ENCODE results near the gene AGAP1. TPM values are rescaled to one million over a fixed set of nuclear protein-coding genes. Genes with fewer than 3 reads are reported as not detected.

AGAP1 gene
- total and polyA plus RNA-seq, 4 donors = 2.0 to 8.5 (median 5.4) TPM

- H3K27me3 ChIP-seq (ENCODE audit: control insufficient read depth in 4 of 4, insufficient read depth in 4 of 4, low read length in 3 of 4) = no peaks in the 10 kb centered on the region
- no peaks in the 10 kb centered on the region for H3K4me1 ChIP-seq (ENCODE audit: control insufficient read depth in 4 of 4, insufficient read depth in 4 of 4, low read length in 3 of 4)
- 91% methylated on average over 9 of the region's 9 CpGs for WGBS
- TF ChIP-seq SP1 (IDR thresholded peaks at IDR 0.05) = no peak
- TF ChIP-seq, protein P1, sequence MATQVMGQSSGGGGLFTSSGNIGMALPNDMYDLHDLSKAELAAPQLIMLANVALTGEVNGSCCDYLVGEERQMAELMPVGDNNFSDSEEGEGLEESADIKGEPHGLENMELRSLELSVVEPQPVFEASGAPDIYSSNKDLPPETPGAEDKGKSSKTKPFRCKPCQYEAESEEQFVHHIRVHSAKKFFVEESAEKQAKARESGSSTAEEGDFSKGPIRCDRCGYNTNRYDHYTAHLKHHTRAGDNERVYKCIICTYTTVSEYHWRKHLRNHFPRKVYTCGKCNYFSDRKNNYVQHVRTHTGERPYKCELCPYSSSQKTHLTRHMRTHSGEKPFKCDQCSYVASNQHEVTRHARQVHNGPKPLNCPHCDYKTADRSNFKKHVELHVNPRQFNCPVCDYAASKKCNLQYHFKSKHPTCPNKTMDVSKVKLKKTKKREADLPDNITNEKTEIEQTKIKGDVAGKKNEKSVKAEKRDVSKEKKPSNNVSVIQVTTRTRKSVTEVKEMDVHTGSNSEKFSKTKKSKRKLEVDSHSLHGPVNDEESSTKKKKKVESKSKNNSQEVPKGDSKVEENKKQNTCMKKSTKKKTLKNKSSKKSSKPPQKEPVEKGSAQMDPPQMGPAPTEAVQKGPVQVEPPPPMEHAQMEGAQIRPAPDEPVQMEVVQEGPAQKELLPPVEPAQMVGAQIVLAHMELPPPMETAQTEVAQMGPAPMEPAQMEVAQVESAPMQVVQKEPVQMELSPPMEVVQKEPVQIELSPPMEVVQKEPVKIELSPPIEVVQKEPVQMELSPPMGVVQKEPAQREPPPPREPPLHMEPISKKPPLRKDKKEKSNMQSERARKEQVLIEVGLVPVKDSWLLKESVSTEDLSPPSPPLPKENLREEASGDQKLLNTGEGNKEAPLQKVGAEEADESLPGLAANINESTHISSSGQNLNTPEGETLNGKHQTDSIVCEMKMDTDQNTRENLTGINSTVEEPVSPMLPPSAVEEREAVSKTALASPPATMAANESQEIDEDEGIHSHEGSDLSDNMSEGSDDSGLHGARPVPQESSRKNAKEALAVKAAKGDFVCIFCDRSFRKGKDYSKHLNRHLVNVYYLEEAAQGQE (IDR thresholded peaks at IDR 0.05) = no peak
- TF ChIP-seq FOXA1 (IDR thresholded peaks at IDR 0.05) = no peak
- TF ChIP-seq YY1 (IDR thresholded peaks at IDR 0.05) = no peak
- TF ChIP-seq TAF1 (conservative IDR thresholded peaks at IDR 0.05) = no peak
- no peak for TF ChIP-seq RAD21 (IDR thresholded peaks at IDR 0.05)
- no peak for TF ChIP-seq CTCF (IDR thresholded peaks at IDR 0.05; ENCODE audit: low read depth, low read length, missing input control)
- TF ChIP-seq, protein P2, sequence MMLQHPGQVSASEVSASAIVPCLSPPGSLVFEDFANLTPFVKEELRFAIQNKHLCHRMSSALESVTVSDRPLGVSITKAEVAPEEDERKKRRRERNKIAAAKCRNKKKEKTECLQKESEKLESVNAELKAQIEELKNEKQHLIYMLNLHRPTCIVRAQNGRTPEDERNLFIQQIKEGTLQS (IDR thresholded peaks at IDR 0.05) = no peak
- TF ChIP-seq HNF4G (IDR thresholded peaks at IDR 0.05) = no peak
- no peak for TF ChIP-seq RXRA (IDR thresholded peaks at IDR 0.05)
- no peak for TF ChIP-seq HNF4A (conservative IDR thresholded peaks at IDR 0.05)
- TF ChIP-seq GABPA (IDR thresholded peaks at IDR 0.05 in 1 of 2, conservative IDR thresholded peaks at IDR 0.05 in 1 of 2) = no peak
- TF ChIP-seq JUND (IDR thresholded peaks at IDR 0.05) = no peak
- TF ChIP-seq ZBTB33 (IDR thresholded peaks at IDR 0.05) = no peak
- TF ChIP-seq NR2F2 (IDR thresholded peaks at IDR 0.05) = no peak
- TF ChIP-seq EGR1 (IDR thresholded peaks at IDR 0.05; ENCODE audit: low read depth in 2 of 2) = no peak
- TF ChIP-seq FOXA2 (IDR thresholded peaks at IDR 0.05) = no peak
- TF ChIP-seq MAX (IDR thresholded peaks at IDR 0.05) = no peak
- no peak overlapping the region for H3K27ac ChIP-seq (ENCODE audit: low read depth in 1 of 2, low read length in 2 of 2)
- DNase-seq (ENCODE audit: low spot score) = no peak
- H3K4me3 ChIP-seq (ENCODE audit: low read depth in 1 of 3, low read length in 3 of 3) = no peak overlapping the region
- H3K9ac ChIP-seq (ENCODE audit: low read depth in 1 of 2, low read length in 2 of 2) = no peak overlapping the region
- peaks cover 0 to 3% (median 0%) of the 10 kb centered on the region in 4 donors for H3K36me3 ChIP-seq (ENCODE audit: control insufficient read depth in 4 of 4, insufficient read depth in 3 of 4, low read depth in 1 of 4, low read length in 3 of 4)
- no peaks in the 10 kb centered on the region for H3K9me3 ChIP-seq (ENCODE audit: control insufficient read depth in 4 of 4, low read length in 3 of 4)
Measured at GRCh38 chr2:235773188-235773928, 279.5 kb downstream of the AGAP1 start.

Data from liver (tissue), 9 donors.